ENCODE results near the gene SH3BP1. TPM values are rescaled to one million over a fixed set of nuclear protein-coding genes. Genes with fewer than 3 reads are reported as not detected.
"Not testable (repeated sequence)": the region's sequence is repeated elsewhere in the genome, so short reads cannot be mapped to it uniquely, and the experiment has no call there.

Gene SH3BP1
- total RNA-seq, result 34.1 TPM

GRCh38 chr22:37639070-37639760 is at the start of gene SH3BP1:
Gene SH3BP1, plus strand, starts transcription at chr22:37639669. Its CDS starts 119 bp downstream, at chr22:37639788.
- Histone ChIP-seq H3K9me3 (no peaks in the 10 kb centered on the region), H3K27me3 (no peaks in the 10 kb centered on the region), H3K36me3 (no peaks in the 10 kb centered on the region), H3K27ac (peak within 1 kb of the TSS; percentile 80), H3K4me3 (peak within 1 kb of the TSS; percentile 59 to 88), H3K4me1 (peaks cover 78% of the 10 kb centered on the region)
- no peak for TF ChIP-seq POLR2AphosphoS5 (IDR thresholded peaks at IDR 0.05; ENCODE audit: insufficient read depth in 1 of 2, low read depth in 1 of 2)
- no peak for TF ChIP-seq POLR2A (IDR thresholded peaks at IDR 0.05)
- TF ChIP-seq CTCF (IDR thresholded peaks at IDR 0.05), result no peak
- intact Hi-C loops (cut with DNase I), result no loop called here
- DNase-seq (ENCODE audit: extremely low spot score in 2 of 2), result no peak

GRCh38 chr22:37591081-37591480 is 48.4 kb upstream of the SH3BP1 start:
- not testable (repeated sequence) for H3K9me3 ChIP-seq; H3K4me3 ChIP-seq; H3K4me1 ChIP-seq; H3K27me3 ChIP-seq; H3K36me3 ChIP-seq; H3K27ac ChIP-seq; DNase-seq (ENCODE audit: extremely low spot score in 2 of 2)
- intact Hi-C loops (cut with DNase I), result loop anchor here (5.0 kb wide), 1 partner anchor 49 kb away; no protein-coding TSS in a partner anchor

GRCh38 chr22:37591823-37592404 is 47.6 kb upstream of the SH3BP1 start:
- intact Hi-C loops (cut with DNase I), result loop anchor here (5.0 kb wide), 1 partner anchor 50 kb away; no protein-coding TSS in a partner anchor
- H3K4me1 ChIP-seq, result peaks cover 5% of the 10 kb centered on the region
- TF ChIP-seq POLR2A (IDR thresholded peaks at IDR 0.05) (no peak), CTCF (IDR thresholded peaks at IDR 0.05) (no peak), POLR2AphosphoS5 (IDR thresholded peaks at IDR 0.05; ENCODE audit: insufficient read depth in 1 of 2, low read depth in 1 of 2) (no peak)
- no peaks in the 10 kb centered on the region for H3K27me3 ChIP-seq
- no peak overlapping the region for H3K27ac ChIP-seq
- no peak for DNase-seq (ENCODE audit: extremely low spot score in 2 of 2)
- no peaks in the 10 kb centered on the region for H3K36me3 ChIP-seq
- no peaks in the 10 kb centered on the region for H3K9me3 ChIP-seq
- H3K4me3 ChIP-seq, result no peak overlapping the region

GRCh38 chr22:37594237-37594636 is 45.2 kb upstream of the SH3BP1 start:
- no peak overlapping the region for H3K27ac ChIP-seq
- H3K9me3 ChIP-seq, result no peaks in the 10 kb centered on the region
- no peak overlapping the region for H3K4me3 ChIP-seq
- intact Hi-C loops (cut with DNase I), result loop anchor here (5.0 kb wide), 1 partner anchor 52 kb away; no protein-coding TSS in a partner anchor
- TF ChIP-seq POLR2A (IDR thresholded peaks at IDR 0.05), result no peak
- no peak for TF ChIP-seq POLR2AphosphoS5 (IDR thresholded peaks at IDR 0.05; ENCODE audit: insufficient read depth in 1 of 2, low read depth in 1 of 2)
- no peak for TF ChIP-seq CTCF (IDR thresholded peaks at IDR 0.05)
- H3K27me3 ChIP-seq, result no peaks in the 10 kb centered on the region
- DNase-seq (ENCODE audit: extremely low spot score in 2 of 2), result no peak
- H3K36me3 ChIP-seq, result no peaks in the 10 kb centered on the region
- H3K4me1 ChIP-seq, result peaks cover 5% of the 10 kb centered on the region

GRCh38 chr22:37599153-37599552 is 40.3 kb upstream of the SH3BP1 start:
- Histone ChIP-seq H3K9me3 (no peaks in the 10 kb centered on the region), H3K27ac (no peak overlapping the region), H3K4me3 (no peak overlapping the region), H3K36me3 (no peaks in the 10 kb centered on the region), H3K4me1 (no peaks in the 10 kb centered on the region), H3K27me3 (no peaks in the 10 kb centered on the region)
- DNase-seq (ENCODE audit: extremely low spot score in 2 of 2), result no peak
- TF ChIP-seq POLR2A (IDR thresholded peaks at IDR 0.05) (no peak), CTCF (IDR thresholded peaks at IDR 0.05) (no peak), POLR2AphosphoS5 (IDR thresholded peaks at IDR 0.05; ENCODE audit: insufficient read depth in 1 of 2, low read depth in 1 of 2) (no peak)
- intact Hi-C loops (cut with DNase I), result no loop called here
